H9 (cell line): Measurements from ENCODE around the gene TTC1. TPM values are rescaled to one million over a fixed set of nuclear protein-coding genes. Genes with fewer than 3 reads are reported as not detected.
A peak's percentile ranks its signal among the peaks of the same experiment; 100 is the strongest.

Experiments
- DNase-seq: peaks from one replicate; pipeline ENCODE4 v3.0.0-alpha.2; 2017
- H2AFZ ChIP-seq: one replicate; pipeline ENCODE4 v1.6.1; 2013; ENCODE audit warnings: mild to moderate bottlenecking, low read length, control low read depth, moderate library complexity
- H2AK5ac ChIP-seq: 2 replicates; pipeline ENCODE4 v1.6.1; 2013; ENCODE audit warnings: low read length, control low read depth, mixed read lengths; ENCODE audit not compliant: insufficient read length
- H2BK120ac ChIP-seq: one replicate; pipeline ENCODE4 v1.6.1; 2013; ENCODE audit warnings: low read depth, mild to moderate bottlenecking, low read length, control low read depth, inconsistent platforms; ENCODE audit not compliant: poor library complexity, severe bottlenecking
- H2BK12ac ChIP-seq: 2 replicates; pipeline ENCODE4 v1.6.1; 2013; ENCODE audit warnings: low read length, control low read depth, mixed read lengths, low read depth; ENCODE audit not compliant: insufficient read length
- H2BK15ac ChIP-seq: 2 replicates; pipeline ENCODE4 v1.6.1; 2013; ENCODE audit warnings: low read depth, low read length, control low read depth
- H2BK20ac ChIP-seq: one replicate; pipeline ENCODE4 v1.6.1; 2013; ENCODE audit warnings: low read depth, mild to moderate bottlenecking, low read length, control low read depth, inconsistent platforms; ENCODE audit not compliant: poor library complexity, severe bottlenecking
- H2BK5ac ChIP-seq: 2 replicates; pipeline ENCODE4 v1.6.1; 2013; ENCODE audit warnings: low read length, control low read depth, mixed read lengths; ENCODE audit not compliant: insufficient read length
- H3K14ac ChIP-seq: 2 replicates; pipeline ENCODE4 v1.6.1; 2013; ENCODE audit warnings: low read length, control low read depth; ENCODE audit not compliant: insufficient read depth
- H3K18ac ChIP-seq: 2 replicates; pipeline ENCODE4 v1.6.1; 2013; ENCODE audit warnings: low read depth, mild to moderate bottlenecking, mixed read lengths, low read length, control low read depth; ENCODE audit not compliant: insufficient read length
- H3K23ac ChIP-seq: 2 replicates; pipeline ENCODE4 v1.6.1; 2013; ENCODE audit warnings: low read length, control low read depth, mixed read lengths, low read depth; ENCODE audit not compliant: insufficient read length
- H3K23me2 ChIP-seq: 2 replicates; pipeline ENCODE4 v1.6.1; 2013; ENCODE audit warnings: low read depth, mild to moderate bottlenecking, mixed read lengths, low read length, control low read depth; ENCODE audit not compliant: insufficient read length, poor library complexity, severe bottlenecking
- H3K27ac ChIP-seq: 2 replicates; pipeline ENCODE4 v1.5.1; 2013; ENCODE audit warnings: low read length, control low read depth, mixed read lengths, low read depth; ENCODE audit not compliant: insufficient read length
- H3K27me3 ChIP-seq: 2 replicates; pipeline ENCODE4 v1.6.1; 2013; ENCODE audit warnings: low read length, control low read depth, inconsistent platforms; ENCODE audit not compliant: insufficient read depth
- H3K4ac ChIP-seq: 2 replicates; pipeline ENCODE4 v1.6.1; 2013; ENCODE audit warnings: low read depth, mild to moderate bottlenecking, control low read depth, inconsistent platforms, low read length, moderate library complexity
- H3K4me1 ChIP-seq: 2 replicates; pipeline ENCODE4 v1.6.1; 2013; ENCODE audit warnings: low read length, control low read depth, inconsistent platforms; ENCODE audit not compliant: insufficient read depth
- H3K4me2 ChIP-seq: 2 replicates; pipeline ENCODE4 v1.6.1; 2013; ENCODE audit warnings: low read length, control low read depth, mixed read lengths; ENCODE audit not compliant: insufficient read length, insufficient read depth
- H3K56ac ChIP-seq: 2 replicates; pipeline ENCODE4 v1.6.1; 2013; ENCODE audit warnings: low read depth, mild to moderate bottlenecking, mixed read lengths, low read length, control low read depth; ENCODE audit not compliant: insufficient read length
- H3K79me1 ChIP-seq: 2 replicates; pipeline ENCODE4 v1.6.1; 2013; ENCODE audit warnings: low read depth, mild to moderate bottlenecking, moderate library complexity, low read length, control low read depth, inconsistent platforms; ENCODE audit not compliant: insufficient read depth, poor library complexity, severe bottlenecking
- H3K79me2 ChIP-seq: 2 replicates; pipeline ENCODE4 v1.6.1; 2013; ENCODE audit warnings: low read length, control low read depth, inconsistent platforms; ENCODE audit not compliant: insufficient read depth
- H3K9ac ChIP-seq: 2 replicates; pipeline ENCODE4 v1.6.1; 2013; ENCODE audit warnings: low read length, control low read depth, mixed read lengths; ENCODE audit not compliant: insufficient read length; ENCODE audit errors: extremely low read depth
- H3K9me3 ChIP-seq: one replicate; pipeline ENCODE4 v1.6.1; 2013; ENCODE audit warnings: low read depth, low read length, inconsistent platforms; ENCODE audit not compliant: control insufficient read depth
- H3T11ph ChIP-seq: one replicate; pipeline ENCODE4 v1.6.1; 2013; ENCODE audit warnings: mild to moderate bottlenecking, low read length, control low read depth, inconsistent platforms
- H4K20me1 ChIP-seq: one replicate; pipeline ENCODE4 v1.6.1; 2013; ENCODE audit not compliant: control insufficient read depth, insufficient read length, insufficient read depth
- H4K5ac ChIP-seq: 2 replicates; pipeline ENCODE4 v1.6.1; 2013; ENCODE audit warnings: low read depth, mild to moderate bottlenecking, mixed read lengths, low read length, control low read depth; ENCODE audit not compliant: insufficient read length
- H4K8ac ChIP-seq: replicated peaks from 2 replicates; pipeline ENCODE4 v1.6.1; 2013; ENCODE audit warnings: low read length, control low read depth, mixed read lengths, low read depth; ENCODE audit not compliant: insufficient read length
- H4K91ac ChIP-seq: 2 replicates; pipeline ENCODE4 v1.6.1; 2013; ENCODE audit warnings: low read depth, mild to moderate bottlenecking, moderate library complexity, mixed read lengths, low read length, control low read depth; ENCODE audit not compliant: insufficient read length
- H3K27ac Mint-ChIP-seq, 3 experiments: 2 replicates in 2 of 3; 3 replicates in 1 of 3; pipeline ENCODE4 v1.8.0; 2020 to 2021; ENCODE audit warnings: mixed read lengths in 3 of 3, mild to moderate bottlenecking in 1 of 3, moderate library complexity in 1 of 3
- H3K27me3 Mint-ChIP-seq: 2 replicates; pipeline ENCODE4 v1.8.0; 2021; ENCODE audit warnings: low read depth, mild to moderate bottlenecking, moderate library complexity, mixed read lengths
- H3K36me3 Mint-ChIP-seq, 3 experiments: 2 replicates in 2 of 3; 3 replicates in 1 of 3; pipeline ENCODE4 v1.8.0; 2020 to 2021; ENCODE audit warnings: low read depth in 3 of 3, mixed read lengths in 3 of 3; ENCODE audit not compliant: insufficient read depth in 1 of 3
- H3K4me1 Mint-ChIP-seq, 2 experiments: 2 replicates each; pipeline ENCODE4 v1.8.0; 2020; ENCODE audit warnings: mixed read lengths in 2 of 2
- H3K4me3 Mint-ChIP-seq, 2 experiments: 2 replicates in 1 of 2; 3 replicates in 1 of 2; pipeline ENCODE4 v1.8.0; 2020 to 2021; ENCODE audit warnings: mild to moderate bottlenecking in 2 of 2, mixed read lengths in 2 of 2, moderate library complexity in 1 of 2
- H3K9me3 Mint-ChIP-seq, 2 experiments: 2 replicates in 1 of 2; 3 replicates in 1 of 2; pipeline ENCODE4 v1.8.0; 2020; ENCODE audit warnings: mild to moderate bottlenecking in 2 of 2, mixed read lengths in 2 of 2, moderate library complexity in 1 of 2
- CTCF ChIP-seq: fragments of 200-600 bp; sonication (generic); conservative IDR thresholded peaks from 3 replicates; pipeline ENCODE4 v1.8.0; 2021; ENCODE audit warnings: antibody characterized with exemption, mild to moderate bottlenecking
- WGBS: extraction: QIAGEN DNeasy Blood & Tissue Kit; methylation state at CpG from one replicate; pipeline ENCODE4 v1.1.7; 2013; ENCODE audit warnings: missing lambda C conversion rate, low lambda C conversion rate, mixed read lengths; ENCODE audit not compliant: insufficient read length; ENCODE audit errors: extremely low coverage; 5-methylcytosine and 5-hydroxymethylcytosine counted together
- total RNA-seq: library from RNA; stranded (reverse); gene quantifications from 2 replicates; pipeline ENCODE4 v1.2.1, GENCODE V29; 2021

Gene TTC1
- total RNA-seq, 1 experiment from 2014 or later, result 62.6 TPM

- Histone ChIP-seq H3K23me2 (no peaks in the 10 kb centered on the region), H3K9ac (no peak overlapping the region), H3K9me3 (no peaks in the 10 kb centered on the region), H3K18ac (no peak overlapping the region), H3T11ph (no peak overlapping the region), H3K79me2 (peaks cover 2% of the 10 kb centered on the region; the same call in 1 of the 2 replicates), H4K8ac (no peak overlapping the region), H2BK15ac (no peak overlapping the region), H3K79me1 (peaks cover 4% of the 10 kb centered on the region), H2BK5ac (no peak overlapping the region), H3K4me2 (no peak overlapping the region), H4K20me1 (no peaks in the 10 kb centered on the region), H3K23ac (no peak overlapping the region), H2BK20ac (no peak overlapping the region), H4K91ac (no peak overlapping the region), H3K4ac (no peak overlapping the region), H3K14ac (no peak overlapping the region), H2BK12ac (no peak overlapping the region), H2AFZ (no peak overlapping the region), H2BK120ac (no peak overlapping the region), H3K4me1 (no peaks in the 10 kb centered on the region), H3K56ac (no peak overlapping the region), H4K5ac (no peak overlapping the region), H3K27me3 (no peaks in the 10 kb centered on the region), H2AK5ac (no peak overlapping the region), H3K27ac (no peak overlapping the region)
- no CpG with 5 or more reads among the region's 3 CpGs for whole genome bisulfite sequencing
- Mint-ChIP-seq H3K4me3 (no peak overlapping the region), H3K9me3 (no peaks in the 10 kb centered on the region), H3K36me3 (peaks cover 2 to 37% (median 33%) of the 10 kb centered on the region in 3 experiments; a peak in 6 of 7 replicates), H3K27me3 (no peaks in the 10 kb centered on the region), H3K27ac (no peak overlapping the region), H3K4me1 (peaks cover 2 to 6% of the 10 kb centered on the region in 2 experiments; a peak in 3 of 4 replicates)
- TF ChIP-seq CTCF, result peak; percentile 86
- peak; percentile 44 for DNase-seq
Observed at GRCh38 chr5:160021831-160022446, 13.0 kb downstream of the TTC1 start.
